GM19043 (cell line): Measurements from ENCODE around the gene CHMP2A.
A peak's percentile ranks its signal among the peaks of the same experiment; 100 is the strongest.

Experiments
- ATAC-seq: cut with Tn5 transposase; IDR thresholded peaks from one replicate; pipeline ENCODE4 v1.9.1; 2021; ENCODE audit warnings: low read depth; ENCODE audit not compliant: unreplicated experiment

Gene CHMP2A

DNA sequence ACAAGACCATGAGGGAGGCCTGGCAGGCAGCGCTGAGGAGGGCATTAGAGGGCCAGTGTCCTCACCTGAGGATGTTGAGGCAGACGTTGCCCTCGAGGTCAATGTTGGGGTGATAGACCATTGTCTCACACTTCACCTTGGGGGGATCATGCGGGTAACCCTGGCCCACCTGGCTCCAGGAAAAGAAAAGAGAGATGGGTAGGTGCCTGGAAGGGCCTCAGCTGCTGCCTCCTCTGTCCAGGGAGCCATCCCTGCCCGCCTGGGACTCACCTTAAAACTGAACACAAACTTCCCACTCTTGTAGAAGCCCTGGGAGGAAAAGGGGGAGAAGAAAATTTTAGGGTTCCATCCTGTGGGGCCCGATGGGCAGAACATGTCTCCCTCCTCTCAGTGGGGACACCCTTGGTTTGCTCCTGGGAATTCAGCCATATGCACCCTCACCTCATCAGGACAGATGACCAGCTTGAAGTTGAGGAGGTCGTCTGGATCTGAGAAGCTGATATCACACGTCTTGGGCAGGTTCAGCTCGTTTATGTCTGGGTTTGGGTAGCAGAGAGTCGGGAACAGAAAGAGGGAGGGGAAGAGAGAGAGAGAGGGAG, 1.8 kb upstream of the CHMP2A start:
- ATAC-seq, result no peak

DNA sequence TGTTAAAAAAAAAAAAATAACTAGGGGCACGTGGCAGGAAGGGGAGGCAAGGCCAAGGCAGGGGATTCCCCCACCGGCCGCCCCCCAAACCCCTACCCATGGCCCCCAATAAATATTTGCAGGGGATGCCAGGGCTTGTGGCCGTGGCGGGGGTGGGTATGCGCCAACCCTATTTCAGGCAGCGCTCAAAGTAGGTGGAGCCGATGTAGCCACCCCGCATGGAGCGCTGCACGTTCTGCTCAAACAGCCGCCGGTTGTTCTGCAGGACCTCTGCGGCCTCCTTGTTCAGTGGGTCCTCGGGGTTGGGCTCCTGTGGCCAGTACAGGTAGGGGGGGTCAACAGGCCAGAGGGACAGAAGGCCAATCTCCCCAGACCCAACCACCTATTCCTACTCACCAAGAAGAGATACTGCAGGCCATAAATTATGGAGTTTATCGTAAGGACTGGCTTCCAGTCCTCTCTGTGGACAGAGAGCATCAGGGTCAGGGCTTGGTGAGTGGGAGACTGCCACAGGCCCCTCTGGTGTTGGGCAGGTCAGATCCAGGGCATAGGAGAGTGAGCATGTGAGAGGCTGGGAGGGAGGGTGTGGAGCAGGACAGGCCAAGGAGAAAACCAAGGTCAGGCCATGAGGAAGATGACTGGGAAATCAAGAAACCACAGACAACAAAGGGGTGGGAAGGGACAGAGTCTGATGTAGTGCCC, 1.2 kb upstream of the CHMP2A start:
- no peak for ATAC-seq

DNA sequence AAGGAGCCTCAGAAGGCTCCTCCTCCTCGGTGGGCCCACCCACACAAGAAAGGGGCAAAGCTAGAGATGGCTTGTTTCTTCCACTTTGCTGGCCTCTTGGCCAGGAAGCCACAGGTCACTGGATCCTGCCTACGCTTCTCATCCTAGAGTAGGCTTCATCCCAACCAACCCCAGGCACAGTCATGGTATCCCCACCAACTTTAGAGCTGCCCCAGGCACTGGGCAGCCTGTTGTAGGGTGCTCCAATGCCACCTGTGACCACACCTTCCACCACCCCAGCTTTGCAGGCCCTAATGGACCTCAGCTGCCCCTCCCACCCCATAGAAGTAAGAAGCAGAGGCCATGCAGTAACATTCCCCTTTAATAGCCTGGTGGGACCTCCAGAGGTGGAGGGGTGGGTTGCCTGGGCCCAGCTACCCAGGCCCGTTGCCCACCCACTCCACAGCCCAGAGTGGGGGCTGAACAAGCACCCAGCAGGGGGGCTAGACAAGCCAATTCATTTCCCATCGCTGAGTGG, 522 bp upstream of the CHMP2A start:
- no peak for ATAC-seq

DNA sequence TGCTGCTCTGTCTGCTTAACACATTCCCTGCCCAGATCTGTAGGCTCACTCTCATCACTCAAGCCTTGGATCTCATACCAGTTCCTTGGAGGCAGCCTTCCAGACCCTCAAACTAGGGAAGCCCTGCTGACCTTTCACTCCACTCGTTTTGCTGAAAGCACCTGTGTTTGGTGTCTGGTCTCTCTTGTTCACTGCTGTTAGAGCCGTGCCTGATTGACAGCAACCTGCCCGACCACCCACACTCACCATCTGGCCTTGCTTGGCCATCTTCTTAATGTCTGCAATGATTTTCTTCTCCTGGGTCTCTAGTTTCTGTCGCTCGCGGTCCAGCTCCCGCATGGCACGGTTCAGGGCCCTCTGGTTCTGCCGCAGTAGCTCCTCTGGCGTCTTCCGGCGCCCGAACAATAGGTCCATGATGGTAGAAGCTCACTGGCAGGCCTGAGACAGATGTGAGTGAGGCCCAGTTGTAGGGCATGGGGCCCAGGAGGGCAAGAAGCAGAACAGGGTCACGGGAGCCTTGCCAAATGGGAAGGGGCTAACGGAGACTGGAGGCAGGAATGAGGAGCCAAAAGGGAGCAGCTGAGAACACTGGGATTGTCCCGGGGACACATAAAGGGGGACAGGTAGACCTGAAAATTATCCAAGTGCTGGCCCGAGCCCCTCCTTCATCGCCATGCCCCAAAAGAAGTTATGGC, 959 bp downstream of the CHMP2A start:
- no peak for ATAC-seq

DNA sequence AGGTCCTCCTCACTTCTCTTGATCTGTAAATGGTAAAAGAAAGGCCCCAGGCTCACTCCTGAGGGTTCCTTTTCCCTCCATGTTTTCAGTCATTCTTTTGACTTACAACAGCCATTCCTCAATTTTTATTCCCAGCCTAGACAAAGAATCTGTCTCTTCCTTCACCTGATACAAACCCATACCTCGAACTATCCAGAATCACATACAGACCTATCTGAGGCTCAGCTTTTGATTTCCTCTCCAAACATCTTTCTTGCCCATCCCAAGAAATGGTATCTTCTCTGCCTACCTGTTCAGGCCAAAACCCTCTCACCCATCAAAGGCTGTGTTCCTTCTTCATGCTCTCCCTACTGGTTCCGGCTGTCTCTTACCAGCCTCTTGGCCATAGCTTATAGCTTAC, 2.2 kb downstream of the CHMP2A start:
- no peak for ATAC-seq

DNA sequence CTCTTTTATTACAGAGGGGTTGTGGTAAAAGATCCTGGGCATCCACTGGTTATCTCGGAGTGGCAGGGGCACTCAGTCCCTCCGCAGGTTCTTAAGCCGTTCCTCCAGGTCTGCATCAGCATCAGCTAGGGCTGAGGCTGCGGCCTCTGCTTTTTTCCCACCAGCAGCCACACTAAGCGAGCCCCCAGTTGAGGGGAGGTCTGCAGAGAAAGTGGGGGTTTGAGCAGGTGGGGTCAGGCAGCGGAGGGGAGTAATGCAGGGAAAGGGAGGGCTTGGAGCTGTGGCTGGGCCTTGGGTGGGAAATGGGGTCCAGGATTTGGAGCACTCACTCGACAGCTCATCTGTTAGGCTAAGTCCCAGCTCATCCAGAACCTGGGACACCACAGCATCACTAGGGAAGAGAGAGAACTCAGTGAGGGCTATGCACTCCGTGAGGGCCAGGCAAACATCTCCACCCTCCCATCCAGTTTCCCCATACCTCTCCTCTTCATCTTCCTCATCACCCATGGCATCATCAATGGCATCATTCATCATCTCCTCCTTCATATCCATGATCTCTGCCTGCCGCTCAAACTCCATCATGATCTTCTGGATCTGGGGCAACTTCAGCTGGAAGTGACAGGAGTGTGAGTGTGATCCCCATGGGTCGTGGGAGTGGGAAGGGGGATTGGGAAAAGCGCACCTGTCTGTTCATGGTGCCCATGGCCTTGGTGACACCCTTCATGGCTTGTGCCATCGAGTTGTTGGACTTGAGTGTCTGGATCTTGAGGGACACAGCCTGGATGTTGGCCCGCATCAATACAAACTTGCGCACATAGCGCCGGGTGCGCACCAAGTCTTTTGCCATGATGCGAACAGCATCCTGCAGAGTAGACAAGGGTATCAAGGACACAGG, 3.1 kb downstream of the CHMP2A start:
- ATAC-seq, result no peak

DNA sequence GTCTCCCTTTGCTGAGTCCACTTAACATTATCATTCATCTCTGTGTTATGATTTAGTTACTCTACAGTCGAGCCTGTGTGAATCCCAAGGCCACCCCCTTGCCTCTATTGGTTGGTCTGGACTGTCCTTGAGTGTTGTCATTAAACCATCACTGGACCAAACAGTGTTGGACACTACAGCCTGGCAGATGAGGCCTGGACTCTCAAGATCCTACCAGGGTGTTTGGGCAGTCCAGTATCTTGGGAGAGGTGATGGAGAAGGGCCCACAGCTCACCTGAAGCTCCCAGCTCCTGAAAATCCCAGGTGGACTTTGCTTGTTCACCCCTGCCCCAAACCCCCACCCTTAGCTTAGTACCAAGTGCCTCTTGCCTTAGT, 3.8 kb downstream of the CHMP2A start:
- ATAC-seq, result no peak

DNA sequence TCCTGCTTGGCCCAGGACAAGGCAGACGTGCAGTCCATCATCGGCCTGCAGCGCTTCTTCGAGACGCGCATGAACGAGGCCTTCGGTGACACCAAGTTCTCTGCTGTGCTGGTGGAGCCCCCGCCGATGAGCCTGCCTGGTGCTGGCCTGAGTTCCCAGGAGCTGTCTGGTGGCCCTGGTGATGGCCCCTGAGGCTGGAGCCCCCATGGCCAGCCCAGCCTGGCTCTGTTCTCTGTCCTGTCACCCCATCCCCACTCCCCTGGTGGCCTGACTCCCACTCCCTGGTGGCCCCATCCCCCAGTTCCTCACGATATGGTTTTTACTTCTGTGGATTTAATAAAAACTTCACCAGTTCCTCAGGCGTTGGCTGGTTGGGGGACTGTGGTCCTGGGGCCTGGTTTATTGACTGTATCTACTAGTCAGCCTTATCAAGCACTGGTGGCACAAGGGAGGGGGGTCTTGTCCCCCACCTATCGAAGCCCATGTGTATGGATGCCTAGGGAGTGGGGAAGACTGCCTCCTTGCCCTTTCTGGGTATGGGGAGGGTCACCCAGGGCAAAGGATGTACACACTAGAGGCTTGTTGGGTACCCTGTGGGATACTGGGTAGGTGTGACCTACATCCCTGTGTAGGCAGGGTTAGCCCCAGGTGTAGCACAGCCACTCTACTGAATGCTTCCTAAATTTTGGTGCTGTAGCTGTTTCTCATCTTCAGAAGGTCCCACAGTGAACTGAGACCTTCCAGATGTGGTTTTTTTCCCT, 4.4 kb downstream of the CHMP2A start:
- ATAC-seq, result no peak

DNA sequence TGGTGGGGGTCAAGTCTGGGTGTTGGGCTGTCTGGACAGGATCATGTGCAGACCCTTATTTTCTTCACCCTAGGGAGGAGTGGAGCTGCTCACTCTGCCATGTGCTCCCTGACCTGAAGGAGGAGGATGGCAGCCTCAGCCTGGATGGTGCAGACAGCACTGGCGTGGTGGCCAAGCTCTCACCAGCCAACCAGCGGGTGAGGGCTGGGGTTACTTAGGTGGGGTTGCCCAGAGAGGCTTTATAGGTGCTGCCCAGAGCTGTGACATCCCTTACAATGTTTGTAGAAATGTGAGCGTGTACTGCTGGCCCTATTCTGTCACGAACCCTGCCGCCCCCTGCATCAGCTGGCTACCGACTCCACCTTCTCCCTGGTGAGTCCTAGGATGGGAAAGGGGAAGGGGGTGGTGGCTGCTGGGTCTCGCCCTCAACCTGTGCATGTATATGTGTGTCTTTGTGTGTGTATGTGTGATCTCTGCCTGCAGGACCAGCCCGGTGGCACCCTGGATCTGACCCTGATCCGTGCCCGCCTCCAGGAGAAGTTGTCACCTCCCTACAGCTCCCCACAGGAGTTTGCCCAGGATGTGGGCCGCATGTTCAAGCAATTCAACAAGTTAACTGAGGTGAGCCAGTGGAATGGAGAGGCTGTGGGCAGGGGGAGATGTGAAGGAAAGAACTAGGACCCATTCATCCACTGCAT, 5.1 kb downstream of the CHMP2A start:
- ATAC-seq, result no peak

DNA sequence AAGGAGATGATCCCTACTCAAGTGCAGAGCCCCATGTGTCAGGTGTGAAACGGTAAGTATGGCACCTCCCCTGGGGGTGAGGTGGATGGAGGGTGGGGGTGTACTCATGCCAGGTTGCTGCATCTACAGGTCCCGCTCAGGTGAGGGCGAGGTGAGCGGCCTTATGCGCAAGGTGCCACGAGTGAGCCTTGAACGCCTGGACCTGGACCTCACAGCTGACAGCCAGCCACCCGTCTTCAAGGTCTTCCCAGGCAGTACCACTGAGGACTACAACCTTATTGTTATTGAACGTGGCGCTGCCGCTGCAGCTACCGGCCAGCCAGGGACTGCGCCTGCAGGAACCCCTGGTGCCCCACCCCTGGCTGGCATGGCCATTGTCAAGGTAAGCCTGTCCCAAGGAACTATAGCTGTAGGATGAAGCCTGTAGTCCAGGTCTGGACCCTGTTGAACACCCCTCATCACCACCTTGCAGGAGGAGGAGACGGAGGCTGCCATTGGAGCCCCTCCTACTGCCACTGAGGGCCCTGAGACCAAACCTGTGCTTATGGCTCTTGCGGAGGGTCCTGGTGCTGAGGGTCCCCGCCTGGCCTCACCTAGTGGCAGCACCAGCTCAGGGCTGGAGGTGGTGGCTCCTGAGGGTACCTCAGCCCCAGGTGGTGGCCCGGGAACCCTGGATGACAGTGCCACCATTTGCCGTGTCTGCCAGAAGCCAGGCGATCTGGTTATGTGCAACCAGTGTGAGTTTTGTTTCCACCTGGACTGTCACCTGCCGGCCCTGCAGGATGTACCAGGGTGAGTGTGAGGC, 5.8 kb downstream of the CHMP2A start:
- ATAC-seq, result no peak

DNA sequence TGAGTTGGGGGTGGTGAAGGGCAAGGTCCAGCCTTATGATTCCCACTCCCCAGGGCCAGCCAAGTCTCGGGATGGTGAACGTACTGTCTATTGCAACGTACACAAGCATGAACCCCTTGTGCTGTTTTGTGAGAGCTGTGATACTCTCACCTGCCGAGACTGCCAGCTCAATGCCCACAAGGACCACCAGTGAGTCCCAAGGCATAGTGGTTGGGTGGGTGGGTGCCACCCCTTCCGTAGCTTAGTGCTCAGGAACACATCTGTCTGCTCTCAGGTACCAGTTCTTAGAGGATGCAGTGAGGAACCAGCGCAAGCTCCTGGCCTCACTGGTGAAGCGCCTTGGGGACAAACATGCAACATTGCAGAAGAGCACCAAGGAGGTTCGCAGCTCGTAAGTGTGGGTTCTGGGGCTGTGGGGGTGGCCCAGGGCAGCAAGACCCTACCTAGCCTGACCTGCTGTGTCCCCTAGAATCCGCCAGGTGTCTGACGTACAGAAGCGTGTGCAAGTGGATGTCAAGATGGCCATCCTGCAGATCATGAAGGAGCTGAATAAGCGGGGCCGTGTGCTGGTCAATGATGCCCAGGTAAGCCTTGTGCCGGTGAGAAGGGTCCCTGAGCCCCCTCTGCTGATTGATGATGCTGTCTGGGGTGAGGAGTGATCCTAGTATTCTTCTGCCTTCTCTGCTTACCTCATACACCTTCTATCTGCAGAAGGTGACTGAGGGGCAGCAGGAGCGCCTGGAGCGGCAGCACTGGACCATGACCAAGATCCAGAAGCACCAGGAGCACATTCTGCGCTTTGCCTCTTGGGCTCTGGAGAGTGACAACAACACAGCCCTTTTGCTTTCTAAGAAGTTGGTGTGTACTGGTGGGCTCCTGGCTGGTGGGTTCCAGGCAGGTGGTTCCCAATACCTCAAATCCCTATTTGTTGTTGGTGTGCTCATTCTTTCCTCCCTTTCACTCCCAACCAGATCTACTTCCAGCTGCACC, 7.3 kb downstream of the CHMP2A start:
- ATAC-seq, result no peak

DNA sequence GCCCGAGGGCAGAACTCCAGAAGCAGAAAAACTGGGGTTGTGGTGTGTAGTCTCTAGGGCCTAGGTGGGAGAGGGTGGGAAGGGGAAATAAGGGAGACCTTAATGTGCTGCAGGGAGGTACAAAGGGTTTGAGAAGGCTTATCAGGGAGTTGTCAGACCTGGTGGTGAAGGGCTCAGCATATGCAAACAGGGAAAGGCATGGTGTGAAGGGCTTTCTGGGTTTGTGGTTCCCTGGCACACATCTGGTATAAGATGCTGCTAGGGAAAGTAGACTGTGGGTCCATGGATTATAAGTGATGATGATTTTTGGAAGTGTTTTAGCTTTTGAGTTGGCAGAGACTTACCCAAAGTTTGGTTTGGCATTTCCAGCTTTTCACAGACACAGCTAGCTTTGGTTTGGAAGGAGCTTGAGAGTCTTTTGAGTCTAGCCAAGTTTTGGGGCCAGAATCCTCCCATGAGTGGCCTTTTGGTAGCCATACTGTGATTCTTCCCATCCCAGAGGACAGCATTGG, 8.8 kb downstream of the CHMP2A start:
- no peak for ATAC-seq

DNA sequence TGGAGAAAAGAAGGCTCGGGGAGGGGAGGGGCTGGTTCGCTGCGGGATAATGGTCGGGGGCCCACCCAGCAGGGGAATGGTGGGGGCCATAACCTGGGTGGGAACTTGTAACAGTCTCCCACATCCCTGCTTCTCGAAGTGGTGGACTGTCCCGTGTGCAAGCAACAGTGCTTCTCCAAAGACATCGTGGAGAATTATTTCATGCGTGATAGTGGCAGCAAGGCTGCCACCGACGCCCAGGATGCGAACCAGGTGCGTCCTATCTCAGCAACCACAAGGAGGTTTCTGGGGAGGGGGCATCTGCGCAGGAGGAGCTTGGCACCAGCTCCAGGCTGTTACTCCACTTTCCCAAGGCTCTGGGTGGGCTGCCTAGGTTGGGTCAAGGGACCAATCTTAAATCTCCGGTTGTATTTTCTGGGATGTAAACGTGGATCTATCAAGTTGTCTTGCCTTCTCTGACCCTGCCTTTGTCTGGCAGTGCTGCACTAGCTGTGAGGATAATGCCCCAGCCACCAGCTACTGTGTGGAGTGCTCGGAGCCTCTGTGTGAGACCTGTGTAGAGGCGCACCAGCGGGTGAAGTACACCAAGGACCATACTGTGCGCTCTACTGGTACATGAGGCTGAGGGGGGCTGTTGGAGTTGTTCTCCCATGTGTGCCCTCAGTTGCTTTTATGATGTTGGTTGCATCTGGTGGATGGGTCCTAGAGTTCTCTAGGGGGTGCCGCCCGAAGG, 9.5 kb downstream of the CHMP2A start:
- ATAC-seq, result no peak

DNA sequence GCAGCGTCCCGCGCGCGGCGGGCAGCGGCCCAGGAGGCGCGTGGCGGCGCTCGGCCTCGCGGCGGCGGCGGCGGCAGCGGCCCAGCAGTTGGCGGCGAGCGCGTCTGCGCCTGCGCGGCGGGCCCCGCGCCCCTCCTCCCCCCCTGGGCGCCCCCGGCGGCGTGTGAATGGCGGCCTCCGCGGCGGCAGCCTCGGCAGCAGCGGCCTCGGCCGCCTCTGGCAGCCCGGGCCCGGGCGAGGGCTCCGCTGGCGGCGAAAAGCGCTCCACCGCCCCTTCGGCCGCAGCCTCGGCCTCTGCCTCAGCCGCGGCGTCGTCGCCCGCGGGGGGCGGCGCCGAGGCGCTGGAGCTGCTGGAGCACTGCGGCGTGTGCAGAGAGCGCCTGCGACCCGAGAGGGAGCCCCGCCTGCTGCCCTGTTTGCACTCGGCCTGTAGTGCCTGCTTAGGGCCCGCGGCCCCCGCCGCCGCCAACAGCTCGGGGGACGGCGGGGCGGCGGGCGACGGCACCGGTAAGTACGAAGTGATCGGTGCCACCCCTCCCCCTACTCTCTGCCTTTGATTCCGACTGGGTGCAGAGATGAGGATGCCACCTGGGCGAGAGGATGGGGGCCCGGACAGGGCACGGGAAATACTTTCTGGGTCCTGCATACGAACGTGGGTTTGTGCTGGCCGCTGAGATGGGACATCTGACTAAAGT, 10.2 kb downstream of the CHMP2A start:
- ATAC-seq, result peak; percentile 29

DNA sequence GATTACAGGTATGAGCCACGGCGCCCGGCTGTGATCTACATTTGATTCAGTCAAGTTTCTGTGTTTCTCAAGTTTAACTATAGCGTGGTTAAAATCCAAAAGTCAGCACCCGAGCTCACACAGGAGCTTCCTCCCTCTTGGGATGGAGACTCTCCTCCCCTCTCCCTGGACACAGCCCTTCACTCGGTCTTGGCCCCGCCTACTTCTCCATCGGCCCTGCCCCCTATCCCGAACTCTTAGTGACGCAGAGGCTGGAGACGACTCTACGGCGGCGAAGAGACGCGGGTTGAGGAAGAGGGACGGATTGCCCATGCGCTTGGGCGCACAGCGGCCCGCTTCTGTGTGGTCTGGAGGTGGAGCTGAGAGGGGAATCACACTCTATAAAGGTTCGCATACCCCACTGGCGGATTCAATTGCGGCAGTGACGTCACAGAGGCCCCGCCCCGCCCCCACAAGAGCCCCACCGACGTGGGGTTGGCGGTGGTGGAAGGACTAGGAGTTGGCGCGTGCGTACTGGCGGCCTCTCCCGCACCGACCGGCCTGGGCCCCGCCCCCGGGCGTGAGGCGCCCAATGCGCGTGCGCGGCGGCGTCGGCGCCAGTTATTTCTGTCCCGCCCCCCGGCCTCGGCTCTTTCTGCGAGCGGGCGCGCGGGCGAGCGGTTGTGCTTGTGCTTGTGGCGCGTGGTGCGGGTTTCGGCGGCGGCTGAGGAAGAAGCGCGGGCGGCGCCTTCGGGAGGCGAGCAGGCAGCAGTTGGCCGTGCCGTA, 10.9 kb downstream of the CHMP2A start, which contains the start of gene TRIM28:
Gene TRIM28 (plus strand): TSS at position 239 of the 765 bp plus-strand sequence. CDS start 694 bp downstream, outside the sequence.
- ATAC-seq, result peak; percentile 81
